Tibial nerve (tissue), 4 donors: ENCODE data around the gene YIF1A.
"Not testable (repeated sequence)": the region's sequence is repeated elsewhere in the genome, so short reads cannot be mapped to it uniquely, and the experiment has no call there.

Source experiments
- EP300 ChIP-seq, 2 donors: sonication (generic); formaldehyde crosslinking; IDR thresholded peaks; one replicate each; pipeline ENCODE4 v1.6.1; 2017; ENCODE audit warnings: antibody characterized with exemption in 2 of 2, mild to moderate bottlenecking in 1 of 2
- TF ChIP-seq, protein P1 (sequence below), 5 experiments: fragments of 200-600 bp in 3 of 5; fragments of 450-650 bp in 2 of 5; sonication (generic) in 3 of 5; IDR thresholded peaks; one replicate each; pipeline ENCODE4 v1.5.1; 2016 to 2019; ENCODE audit warnings: antibody characterized with exemption in 5 of 5, mild to moderate bottlenecking in 3 of 5, moderate library complexity in 2 of 5

DNA sequence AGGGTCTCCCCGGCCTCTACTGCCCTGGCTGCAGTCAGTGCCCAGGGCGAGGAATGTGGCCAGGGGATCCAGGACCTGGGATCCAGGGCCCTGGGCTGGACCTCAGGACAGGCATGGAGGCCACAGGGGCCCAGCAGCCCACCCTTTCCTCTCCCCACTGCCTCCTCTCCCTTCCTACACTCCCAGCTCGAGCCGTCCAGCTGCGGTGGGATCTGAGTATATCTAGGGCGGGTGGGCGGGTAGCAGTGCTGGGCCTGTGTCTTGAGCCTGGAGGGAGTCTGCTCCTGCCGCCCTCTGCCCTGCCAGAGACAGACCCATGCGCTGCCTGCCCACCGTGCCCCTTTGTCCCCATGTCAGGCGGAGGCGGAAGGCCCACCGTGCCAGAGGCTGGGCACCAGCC is 12.3 kb downstream of the YIF1A start:
- not testable (repeated sequence) for TF ChIP-seq EP300 (IDR thresholded peaks at IDR 0.05)
- TF ChIP-seq, protein P1, sequence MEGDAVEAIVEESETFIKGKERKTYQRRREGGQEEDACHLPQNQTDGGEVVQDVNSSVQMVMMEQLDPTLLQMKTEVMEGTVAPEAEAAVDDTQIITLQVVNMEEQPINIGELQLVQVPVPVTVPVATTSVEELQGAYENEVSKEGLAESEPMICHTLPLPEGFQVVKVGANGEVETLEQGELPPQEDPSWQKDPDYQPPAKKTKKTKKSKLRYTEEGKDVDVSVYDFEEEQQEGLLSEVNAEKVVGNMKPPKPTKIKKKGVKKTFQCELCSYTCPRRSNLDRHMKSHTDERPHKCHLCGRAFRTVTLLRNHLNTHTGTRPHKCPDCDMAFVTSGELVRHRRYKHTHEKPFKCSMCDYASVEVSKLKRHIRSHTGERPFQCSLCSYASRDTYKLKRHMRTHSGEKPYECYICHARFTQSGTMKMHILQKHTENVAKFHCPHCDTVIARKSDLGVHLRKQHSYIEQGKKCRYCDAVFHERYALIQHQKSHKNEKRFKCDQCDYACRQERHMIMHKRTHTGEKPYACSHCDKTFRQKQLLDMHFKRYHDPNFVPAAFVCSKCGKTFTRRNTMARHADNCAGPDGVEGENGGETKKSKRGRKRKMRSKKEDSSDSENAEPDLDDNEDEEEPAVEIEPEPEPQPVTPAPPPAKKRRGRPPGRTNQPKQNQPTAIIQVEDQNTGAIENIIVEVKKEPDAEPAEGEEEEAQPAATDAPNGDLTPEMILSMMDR (IDR thresholded peaks at IDR 0.05) = not testable (repeated sequence)
